ENCODE data around the gene LMNTD2.
A peak's percentile ranks its signal among the peaks of the same experiment; 100 is the strongest.

Gene LMNTD2, protein sequence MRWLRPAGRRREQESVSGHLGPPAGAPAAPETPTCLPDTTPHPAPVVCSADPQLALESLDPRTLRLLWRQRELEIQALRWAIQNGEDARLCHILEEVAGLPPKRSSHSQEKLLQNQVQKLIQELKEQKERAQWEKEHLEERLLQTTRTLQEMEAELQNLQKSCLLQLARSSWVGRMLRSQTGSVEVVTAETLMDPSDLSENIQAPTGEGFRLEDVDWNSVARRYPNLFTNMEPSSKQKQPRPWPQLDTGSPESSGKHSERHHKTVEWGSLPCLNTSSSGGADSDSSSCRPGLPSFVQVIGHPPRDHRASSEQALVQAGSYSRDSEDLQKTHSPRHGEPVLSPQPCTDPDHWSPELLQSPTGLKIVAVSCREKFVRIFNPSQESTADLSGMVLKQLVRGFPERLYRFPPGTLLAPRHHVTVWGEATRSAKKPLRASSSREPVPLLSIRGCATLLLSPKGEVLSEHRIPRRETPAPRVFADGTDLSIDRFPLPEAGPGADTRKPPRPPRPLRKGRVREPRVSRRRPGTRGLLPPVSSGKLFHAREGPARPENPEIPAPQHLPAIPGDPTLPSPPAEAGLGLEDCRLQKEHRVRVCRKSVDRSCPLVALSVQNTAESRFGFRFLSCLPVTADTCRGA

DNA sequence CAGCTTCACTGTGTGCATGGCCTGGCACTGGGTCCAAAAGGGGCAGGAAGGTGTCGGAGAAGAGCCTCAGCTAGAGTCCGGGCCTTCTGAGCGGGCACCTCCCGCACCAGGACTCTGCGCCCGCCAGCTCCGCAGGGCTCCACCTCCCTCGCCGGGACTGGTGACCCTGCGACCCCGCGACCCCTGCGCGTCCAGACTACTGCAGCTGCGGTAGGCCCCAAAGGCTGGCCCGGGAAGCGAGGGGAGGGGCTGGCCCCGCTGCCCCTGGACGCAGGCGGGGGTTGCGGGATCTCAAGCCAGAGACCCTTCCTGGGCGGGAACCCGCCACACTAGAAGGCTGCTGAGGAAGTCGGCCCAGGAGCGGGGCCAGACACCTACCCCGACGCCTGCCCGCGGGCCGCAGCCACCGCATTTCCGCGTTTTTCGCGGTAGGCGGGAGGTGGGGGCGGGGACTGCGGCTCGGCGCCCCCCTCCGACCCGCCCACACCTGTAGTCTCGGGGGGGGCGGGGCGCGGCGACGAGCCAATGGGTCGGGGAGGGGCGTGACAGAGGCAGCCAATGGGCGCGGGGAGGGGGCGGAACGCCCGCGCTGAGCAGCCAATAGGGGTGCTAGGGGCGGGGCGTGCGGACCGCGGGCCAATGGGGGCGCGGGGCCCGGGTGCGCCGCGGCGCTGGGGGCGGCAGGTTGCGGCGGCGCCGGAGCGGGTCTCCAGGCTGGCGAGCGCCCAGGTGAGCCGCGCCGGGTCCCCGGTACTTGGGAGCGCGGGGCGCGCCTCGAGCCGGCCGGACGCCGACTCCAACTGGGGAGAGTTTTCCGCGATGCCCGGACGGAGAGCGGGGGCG is at the start of gene LMNTD2, which contains the start of gene RASSF7:
Gene LMNTD2, minus strand, starts transcription at position 434 of the 843 bp plus-strand sequence. Its CDS starts 22 bp downstream, at position 412.
Gene RASSF7, plus strand, starts transcription at position 666 of the 843 bp plus-strand sequence. CDS start 799 bp downstream, outside the sequence.
- DNase-seq (ENCODE audit: low spot score): peak; percentile 88

GRCh38 chr11:609341-609811 is 48.8 kb upstream of the LMNTD2 start:
- DNase-seq (ENCODE audit: low spot score): no peak

GRCh38 chr11:608791-609251 is 48.3 kb upstream of the LMNTD2 start:
- DNase-seq (ENCODE audit: low spot score): no peak

DNA sequence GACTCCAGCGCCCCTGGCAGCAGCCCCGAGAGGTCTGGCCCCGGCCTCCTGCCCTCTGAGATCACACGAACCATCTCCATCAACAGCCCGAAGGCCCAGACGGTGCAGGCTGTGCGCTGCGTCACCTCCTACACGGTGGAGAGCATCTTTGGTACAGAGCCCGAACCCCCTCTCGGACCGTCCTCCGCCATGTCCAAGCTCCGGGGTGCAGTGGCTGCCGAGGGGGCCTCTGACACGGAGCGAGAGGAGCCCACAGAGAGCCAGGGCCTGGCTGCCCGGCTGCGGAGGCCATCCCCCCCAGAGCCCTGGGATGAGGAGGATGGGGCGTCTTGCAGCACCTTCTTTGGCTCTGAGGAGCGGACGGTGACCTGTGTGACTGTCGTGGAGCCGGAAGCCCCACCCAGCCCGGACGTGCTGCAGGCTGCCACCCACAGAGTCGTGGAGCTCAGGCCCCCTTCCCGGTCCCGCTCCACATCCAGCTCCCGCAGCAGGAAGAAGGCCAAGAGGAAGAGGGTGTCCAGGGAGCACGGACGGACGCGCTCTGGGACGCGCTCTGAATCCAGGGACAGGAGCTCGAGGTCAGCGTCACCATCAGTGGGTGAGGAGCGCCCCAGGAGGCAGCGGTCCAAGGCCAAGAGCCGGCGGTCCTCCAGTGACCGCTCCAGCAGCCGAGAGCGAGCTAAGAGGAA is 47.6 kb upstream of the LMNTD2 start:
- no peak for DNase-seq (ENCODE audit: low spot score)

DNA sequence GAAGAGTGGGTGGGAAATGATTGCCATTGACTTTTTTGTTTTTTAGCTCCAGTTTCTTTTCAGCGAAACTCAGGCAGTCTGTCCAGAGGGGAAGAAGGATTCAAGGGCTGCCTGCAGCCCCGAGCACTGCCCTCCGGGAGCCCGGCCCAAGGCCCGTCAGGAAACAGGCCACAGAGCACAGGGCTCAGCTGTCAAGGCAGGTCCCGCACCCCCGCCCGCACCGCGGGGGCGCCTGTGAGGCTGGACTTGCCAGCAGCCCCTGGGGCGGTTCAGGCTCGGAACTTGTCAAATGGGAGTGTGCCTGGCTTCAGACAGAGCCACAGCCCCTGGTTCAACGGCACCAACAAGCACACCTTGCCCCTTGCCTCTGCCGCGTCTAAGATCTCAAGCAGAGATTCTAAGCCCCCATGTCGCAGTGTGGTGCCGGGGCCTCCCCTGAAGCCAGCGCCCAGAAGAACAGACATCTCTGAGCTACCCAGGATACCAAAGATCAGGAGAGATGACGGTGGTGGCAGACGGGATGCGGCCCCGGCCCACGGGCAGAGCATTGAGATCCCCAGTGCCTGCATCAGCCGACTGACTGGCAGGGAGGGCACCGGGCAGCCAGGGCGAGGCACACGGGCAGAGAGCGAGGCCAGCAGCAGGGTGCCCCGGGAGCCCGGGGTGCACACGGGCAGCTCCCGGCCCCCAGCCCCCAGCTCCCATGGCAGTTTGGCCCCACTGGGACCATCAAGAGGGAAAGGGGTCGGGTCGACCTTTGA is 46.7 kb upstream of the LMNTD2 start:
- no peak for DNase-seq (ENCODE audit: low spot score)

DNA sequence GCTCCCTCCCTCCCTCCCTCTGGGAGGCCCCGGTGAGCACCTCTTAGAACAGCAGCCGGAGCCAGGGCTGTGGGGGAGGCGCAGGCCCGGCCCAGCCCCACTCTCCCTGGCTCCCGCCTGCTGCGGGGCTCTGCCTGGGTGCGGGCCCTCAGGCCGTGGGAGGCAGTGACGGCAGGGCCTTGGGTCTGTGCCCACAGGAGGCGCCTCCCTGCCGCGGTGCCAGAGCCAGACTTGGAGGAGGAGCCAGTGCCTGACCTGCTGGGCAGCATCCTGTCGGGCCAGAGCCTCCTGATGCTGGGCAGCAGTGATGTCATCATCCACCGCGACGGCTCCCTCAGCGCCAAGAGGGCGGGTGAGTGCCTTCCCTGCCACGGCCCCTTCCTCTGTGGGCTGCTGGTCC is 45.7 kb upstream of the LMNTD2 start:
- peak; percentile 51 for DNase-seq (ENCODE audit: low spot score)

DNA sequence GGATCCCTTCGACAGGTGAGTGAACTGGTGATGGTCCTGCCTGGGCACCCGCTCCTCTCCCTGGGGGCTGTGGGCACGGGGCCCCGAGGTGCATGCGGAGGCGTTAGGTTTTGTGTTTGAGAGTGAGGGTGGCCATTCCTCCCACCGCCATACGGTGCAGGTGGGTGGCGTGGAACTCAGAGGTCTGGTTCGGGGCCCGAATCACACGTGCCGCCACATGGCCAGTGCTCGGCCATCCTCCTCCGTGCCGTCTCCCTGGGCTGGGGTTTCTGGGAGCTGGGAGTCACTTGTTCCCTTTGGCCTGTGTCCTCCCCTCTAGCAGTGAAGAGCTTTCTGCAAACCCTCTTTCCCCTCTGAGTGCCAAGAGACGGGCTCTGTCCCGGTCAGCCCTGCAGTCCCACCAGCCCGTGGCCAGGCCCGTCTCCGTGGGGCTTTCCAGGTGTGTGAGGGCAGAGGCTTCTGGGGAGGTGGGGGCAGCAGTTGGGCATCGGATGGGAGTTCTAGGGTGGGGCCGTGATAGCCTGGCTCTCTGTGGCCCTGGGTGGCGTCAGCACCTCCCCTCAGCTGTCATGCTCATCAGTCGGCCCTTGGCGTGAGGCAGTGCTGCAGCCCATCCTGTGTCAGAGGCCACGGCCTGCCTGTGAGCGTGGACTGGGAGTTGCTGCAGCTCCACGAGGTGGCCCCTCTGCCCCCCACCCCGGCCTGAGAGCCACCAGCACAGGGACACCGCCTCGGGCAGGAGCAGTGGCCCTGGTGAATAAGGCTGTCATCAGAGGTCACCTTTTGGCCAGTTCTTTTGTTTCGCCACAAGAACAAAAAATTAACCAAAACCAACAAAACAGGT is 45.0 kb upstream of the LMNTD2 start:
- DNase-seq (ENCODE audit: low spot score): no peak

GRCh38 chr11:603154-603553 is 42.6 kb upstream of the LMNTD2 start:
- DNase-seq (ENCODE audit: low spot score): no peak

DNA sequence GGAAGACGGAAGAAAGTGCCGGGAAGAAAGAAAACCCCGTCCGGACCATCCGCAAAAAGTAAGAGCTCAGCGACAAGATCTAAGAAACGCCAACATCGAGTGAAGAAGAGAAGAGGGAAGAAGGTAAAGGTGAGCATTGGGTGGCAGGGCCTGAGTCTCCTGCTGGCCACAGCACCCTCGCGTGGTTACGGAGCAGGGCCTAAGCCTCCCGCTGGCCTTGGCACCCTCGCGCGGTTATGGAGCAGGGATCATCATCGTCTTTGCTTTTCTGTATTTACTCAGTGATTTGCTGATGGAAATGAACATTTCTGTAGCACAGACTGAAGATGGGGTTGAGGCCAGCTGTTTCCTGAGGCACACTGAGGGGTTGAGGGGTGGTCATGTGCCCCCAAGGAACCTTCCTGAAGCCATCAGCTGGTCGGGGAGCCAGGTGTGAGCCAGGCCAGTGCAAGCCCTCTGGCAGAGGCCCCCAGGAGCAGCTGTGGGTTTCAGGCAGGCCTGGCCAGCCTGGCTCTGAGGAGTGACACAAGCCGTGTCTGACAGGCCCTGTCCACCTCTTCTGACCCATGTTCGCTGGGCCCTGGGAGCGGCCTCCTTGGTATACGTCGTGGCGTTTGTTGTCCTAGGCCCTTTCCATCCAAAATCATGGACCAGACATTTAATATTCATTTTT is 41.2 kb upstream of the LMNTD2 start:
- DNase-seq (ENCODE audit: low spot score): no peak

- DNase-seq (ENCODE audit: low spot score): no peak
Observed at GRCh38 chr11:598005-598680, 37.6 kb upstream of the LMNTD2 start.

GRCh38 chr11:597166-597725 is 36.7 kb upstream of the LMNTD2 start:
- DNase-seq (ENCODE audit: low spot score): no peak

GRCh38 chr11:596374-596773 is 35.8 kb upstream of the LMNTD2 start:
- DNase-seq (ENCODE audit: low spot score): no peak

- no peak for DNase-seq (ENCODE audit: low spot score)
Observed at GRCh38 chr11:595400-595799, 34.9 kb upstream of the LMNTD2 start.

DNA sequence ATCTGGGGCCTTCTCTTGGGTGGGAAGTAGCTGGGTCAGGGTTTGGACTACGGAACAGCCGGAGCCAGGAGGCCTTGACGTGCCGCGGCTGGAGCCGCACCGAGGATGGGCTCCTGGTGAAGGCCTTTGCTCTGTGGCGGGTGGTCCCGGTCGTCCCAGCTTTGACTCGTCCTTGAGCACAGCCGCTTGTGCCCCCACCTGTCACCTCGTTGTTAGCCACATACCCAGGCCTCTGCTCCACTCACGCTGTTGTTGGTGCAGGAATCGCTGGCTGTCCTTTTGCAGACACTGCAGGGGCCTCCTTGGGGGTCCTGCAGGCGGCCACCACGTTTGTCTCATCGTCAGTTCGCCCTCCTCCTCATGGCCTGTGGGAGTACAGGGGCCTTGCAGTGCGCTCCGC is 32.8 kb upstream of the LMNTD2 start:
- DNase-seq (ENCODE audit: low spot score): no peak

- no peak for DNase-seq (ENCODE audit: low spot score)
Observed at GRCh38 chr11:592918-593317, 32.4 kb upstream of the LMNTD2 start.

- no peak for DNase-seq (ENCODE audit: low spot score)
Observed at GRCh38 chr11:592501-592900, 32.0 kb upstream of the LMNTD2 start.

GRCh38 chr11:590997-591396 is 30.5 kb upstream of the LMNTD2 start:
- DNase-seq (ENCODE audit: low spot score): no peak

DNA sequence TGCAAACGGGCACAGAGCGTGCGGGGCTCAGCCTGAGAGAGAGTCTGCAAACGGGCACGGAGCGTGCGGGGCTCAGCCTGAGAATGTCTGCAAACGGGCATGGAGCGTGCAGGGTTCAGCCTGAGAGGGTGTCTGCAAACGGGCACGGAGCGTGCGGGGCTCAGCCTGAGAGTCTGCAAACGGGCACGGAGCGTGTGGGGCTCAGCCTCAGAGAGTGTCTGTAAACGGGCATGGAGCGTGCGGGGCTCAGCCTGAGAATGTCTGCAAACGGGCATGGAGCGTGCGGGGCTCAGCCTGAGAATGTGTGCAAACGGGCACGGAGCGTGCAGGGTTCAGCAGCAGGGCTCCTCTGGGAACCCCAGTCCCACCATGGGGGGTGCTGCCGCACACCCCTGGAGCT is 29.3 kb upstream of the LMNTD2 start:
- no peak for DNase-seq (ENCODE audit: low spot score)

Measured in hematopoietic multipotent progenitor cell treated with erythropoietin and hydrocortisone succinate and interleukin-3 and kit ligand, for 15 days (in vitro differentiated cells).